IMR-90 (cell line): ENCODE results near the gene RAPGEFL1. TPM values are rescaled to one million over a fixed set of nuclear protein-coding genes. Genes with fewer than 3 reads are reported as not detected.

Experiments
- ATAC-seq: fragments of 200-7000 bp; cut with Tn5 transposase; 2 replicates; pipeline ENCODE4 v1.9.1; 2020; ENCODE audit warnings: low read depth, mild to moderate bottlenecking, moderate library complexity
- BruUV-seq: library from RNA; stranded (reverse); fragments of 400-500 nt; replicated peaks from 2 replicates; lab custom pipeline; 2021; lab: Mats Ljungman, UMichigan
- CTCF ChIA-PET: fragments of 300-600 bp; formaldehyde crosslinking; extraction: SDS; loops from one replicate; lab custom pipeline; 2021; ENCODE audit warnings: antibody characterized with exemption; lab: Yijun Ruan, JAX
- POLR2A ChIA-PET: fragments of 300-600 bp; sonication (Branson Sonifier 250); formaldehyde crosslinking; loops from one replicate; lab custom pipeline; 2022; ENCODE audit warnings: antibody characterized with exemption; ENCODE audit not compliant: unreplicated experiment; lab: Charles Lee
- DNase-seq: peaks from one replicate; pipeline ENCODE4 v3.0.0; 2013
- H2AFZ ChIP-seq: replicated peaks from 2 replicates; pipeline ENCODE3; 2013; ENCODE audit warnings: low read length, mild to moderate bottlenecking; ENCODE audit not compliant: poor library complexity
- H2AK5ac ChIP-seq: 2 replicates; pipeline ENCODE4 v1.6.1; 2013; ENCODE audit warnings: low read depth, low read length, inconsistent platforms
- H2AK9ac ChIP-seq: replicated peaks from 2 replicates; pipeline ENCODE3; 2013; ENCODE audit warnings: mild to moderate bottlenecking, low read depth, low read length, moderate library complexity; ENCODE audit not compliant: poor library complexity
- H2BK120ac ChIP-seq: 2 replicates; pipeline ENCODE4 v1.6.1; 2013; ENCODE audit warnings: low read depth, low read length, inconsistent platforms
- H2BK15ac ChIP-seq: 3 replicates; pipeline ENCODE4 v1.6.1; 2013; ENCODE audit warnings: low read depth, low read length, inconsistent platforms
- H2BK20ac ChIP-seq: 2 replicates; pipeline ENCODE4 v1.6.1; 2013; ENCODE audit warnings: low read depth, mild to moderate bottlenecking, inconsistent platforms, low read length, moderate library complexity
- H2BK5ac ChIP-seq: 2 replicates; pipeline ENCODE4 v1.6.1; 2013; ENCODE audit warnings: mild to moderate bottlenecking, low read depth, low read length, inconsistent platforms; ENCODE audit not compliant: poor library complexity, severe bottlenecking
- H3K14ac ChIP-seq: replicated peaks from 2 replicates; pipeline ENCODE4 v1.6.1; 2013; ENCODE audit warnings: low read depth, low read length, inconsistent platforms
- H3K18ac ChIP-seq: 2 replicates; pipeline ENCODE4 v1.6.1; 2013; ENCODE audit warnings: low read depth, low read length, control low read depth
- H3K23ac ChIP-seq: 2 replicates; pipeline ENCODE4 v1.6.1; 2013; ENCODE audit warnings: low read depth, low read length, inconsistent platforms
- H3K27ac ChIP-seq: 2 replicates; pipeline ENCODE4 v1.5.1; 2013; ENCODE audit warnings: mild to moderate bottlenecking, control low read depth, low read length; ENCODE audit not compliant: insufficient read depth
- H3K27me3 ChIP-seq: 2 replicates; pipeline ENCODE4 v1.6.1; 2013; ENCODE audit warnings: low read length; ENCODE audit not compliant: control insufficient read depth, insufficient read depth
- H3K36me3 ChIP-seq: 2 replicates; pipeline ENCODE4 v1.6.1; 2013; ENCODE audit warnings: low read length, mixed read lengths; ENCODE audit not compliant: control insufficient read depth, insufficient read depth
- H3K4ac ChIP-seq: 2 replicates; pipeline ENCODE4 v1.6.1; 2013; ENCODE audit warnings: low read depth, low read length, inconsistent platforms
- H3K4me1 ChIP-seq: 2 replicates; pipeline ENCODE4 v1.6.1; 2013; ENCODE audit warnings: low read length, mixed read lengths; ENCODE audit not compliant: control insufficient read depth, insufficient read depth
- H3K4me2 ChIP-seq: 2 replicates; pipeline ENCODE4 v1.6.1; 2013; ENCODE audit warnings: low read depth, mild to moderate bottlenecking, control low read depth, low read length, moderate library complexity
- H3K4me3 ChIP-seq: 2 replicates; pipeline ENCODE4 v1.5.1; 2013; ENCODE audit warnings: low read depth, mild to moderate bottlenecking, control low read depth, low read length, moderate library complexity; ENCODE audit not compliant: insufficient read depth
- H3K56ac ChIP-seq: 2 replicates; pipeline ENCODE4 v1.6.1; 2013; ENCODE audit warnings: low read length, inconsistent platforms; ENCODE audit not compliant: insufficient read depth; ENCODE audit errors: extremely low read depth
- H3K79me1 ChIP-seq, 2 experiments: 2 replicates each; pipeline ENCODE4 v1.6.1; 2013; ENCODE audit warnings: low read length in 2 of 2, inconsistent platforms in 1 of 2, low read depth in 1 of 2
- H3K9ac ChIP-seq: 2 replicates; pipeline ENCODE4 v1.6.1; 2013; ENCODE audit warnings: low read depth, low read length, control low read depth
- H3K9me1 ChIP-seq: 2 replicates; pipeline ENCODE4 v1.6.1; 2013; ENCODE audit warnings: low read length, inconsistent platforms; ENCODE audit not compliant: insufficient read depth
- H3K9me3 ChIP-seq: 2 replicates; pipeline ENCODE4 v1.6.1; 2013; ENCODE audit warnings: low read length; ENCODE audit not compliant: control insufficient read depth, insufficient read depth
- H4K20me1 ChIP-seq: 2 replicates; pipeline ENCODE4 v1.6.1; 2013; ENCODE audit warnings: low read length, inconsistent platforms; ENCODE audit not compliant: insufficient read depth
- H4K5ac ChIP-seq: 2 replicates; pipeline ENCODE4 v1.6.1; 2013; ENCODE audit warnings: mild to moderate bottlenecking, low read depth, low read length, control low read depth
- H4K8ac ChIP-seq, 2 experiments: 2 replicates each; pipeline ENCODE4 v1.6.1; 2013; ENCODE audit warnings: low read depth in 2 of 2, low read length in 2 of 2, control low read depth in 1 of 2, inconsistent platforms in 1 of 2
- H4K91ac ChIP-seq: 2 replicates; pipeline ENCODE4 v1.6.1; 2013; ENCODE audit warnings: low read depth, low read length, inconsistent platforms; ENCODE audit not compliant: insufficient read depth
- CEBPB ChIP-seq: IDR thresholded peaks from 2 replicates; pipeline ENCODE4 v1.6.1; 2012; ENCODE audit warnings: low read depth, low read length, improper control_type of control experiment
- FOS ChIP-seq: fragments of 150-350 bp; IDR thresholded peaks from 2 replicates; pipeline ENCODE4 v1.6.1; 2016; ENCODE audit warnings: low read depth, low read length
- MAFK ChIP-seq: IDR thresholded peaks from 2 replicates; pipeline ENCODE4 v1.6.1; 2012; ENCODE audit warnings: low read depth, low read length, improper control_type of control experiment
- POLR2A ChIP-seq: IDR thresholded peaks from 2 replicates; pipeline ENCODE4 v1.6.1; 2012; ENCODE audit warnings: mild to moderate bottlenecking, low read depth, low read length
- WGBS, 2 experiments: methylation state at CpG; one replicate each; pipeline versions ENCODE4 v1.1.5 to v1.1.7; 2013; ENCODE audit warnings: missing lambda C conversion rate in 2 of 2; ENCODE audit not compliant: insufficient read length in 1 of 2; ENCODE audit errors: extremely low coverage in 2 of 2; 5-methylcytosine and 5-hydroxymethylcytosine counted together
- dilution Hi-C: fragments of 300-500 bp; cut with HindIII; formaldehyde crosslinking; loops from one replicate; pipeline ENCODE4 v1.14.3; 2018; ENCODE audit warnings: low sequenced_read_pairs; ENCODE audit not compliant: unreplicated experiment
- in situ Hi-C: fragments of 300-500 bp; cut with MboI; formaldehyde crosslinking; loops from 3 replicates; pipeline ENCODE4 v1.14.3; 2019; ENCODE audit warnings: low sequenced_read_pairs, inconsistent platforms, mixed read lengths
- intact Hi-C: fragments of 100-400 bp; cut with micrococcal nuclease; formaldehyde crosslinking; loops from 2 replicates; pipeline ENCODE4 v1.10.0; 2022
- polyA plus RNA-seq, 3 experiments: library from polyadenylated mRNA; depleted of rRNA; stranded (reverse); fragments of >200 nt; gene quantifications; 2 replicates each; pipeline ENCODE4 v1.2.3, GENCODE V29; 2012; ENCODE audit warnings: low replicate concordance in 1 of 3
- total RNA-seq: library from RNA; depleted of rRNA; stranded (reverse); fragments of >200 nt; gene quantifications from 2 replicates; pipeline ENCODE4 v1.2.3, GENCODE V29; 2012
- TF ChIP-seq, protein P1 (sequence below): fragments of 150-350 bp; IDR thresholded peaks from 2 replicates; pipeline ENCODE4 v1.6.1; 2017; ENCODE audit warnings: mild to moderate bottlenecking, antibody characterized with exemption, low read length, low read depth

RAPGEFL1 gene
- total and polyA plus RNA-seq, 2 of the 4 experiments (the other 2 are of a cell fraction), result 0.54 to 5.6 TPM

DNA sequence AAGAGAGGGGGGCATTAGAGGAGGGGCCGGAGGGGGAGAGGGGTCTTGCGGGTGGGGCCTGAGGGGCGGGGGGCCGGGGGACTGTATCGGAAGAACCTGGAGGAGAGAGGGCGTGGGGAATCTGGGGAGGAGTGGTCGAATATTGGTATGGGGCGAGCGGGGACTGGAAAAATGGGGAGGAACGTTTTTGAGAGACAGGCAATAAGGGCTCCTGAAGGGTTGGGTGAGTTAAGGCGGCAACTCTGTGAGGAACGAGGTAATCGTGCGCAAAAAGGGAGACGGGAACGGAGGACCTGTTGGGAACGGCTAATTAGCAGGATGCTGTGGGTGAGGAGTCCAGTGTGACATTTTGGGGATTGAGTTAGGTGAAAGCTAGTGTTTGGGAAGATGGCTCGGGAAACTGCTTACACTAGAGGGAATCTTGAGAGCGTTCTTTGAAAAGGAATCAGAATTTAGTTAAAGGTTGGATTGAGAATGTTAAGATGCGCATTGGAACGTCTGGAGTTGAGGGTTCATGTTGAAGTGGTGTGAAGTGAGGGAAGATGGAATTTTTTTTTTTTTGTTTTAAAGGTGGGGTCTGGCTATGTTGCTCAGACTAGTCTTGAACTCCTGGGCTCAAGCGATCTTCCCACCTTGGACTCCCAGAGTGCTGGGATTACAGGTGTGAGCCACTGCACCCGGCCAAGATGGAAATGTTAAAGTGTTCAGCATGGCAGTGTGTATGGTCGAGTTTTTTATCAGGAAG lies 42.5 kb downstream of the RAPGEFL1 start (continued):
- TF ChIP-seq FOS, result no peak
- no peak for TF ChIP-seq CEBPB
- TF ChIP-seq POLR2A, result no peak

GRCh38 chr17:40224718-40225550 lies 47.7 kb downstream of the RAPGEFL1 start:
- Histone ChIP-seq H3K27me3 (no peaks in the 10 kb centered on the region), H3K4me3 (no peak overlapping the region), H2BK5ac (peak overlapping the region; percentile 29), H3K18ac (no peak overlapping the region), H2BK15ac (no peak overlapping the region), H4K20me1 (peaks cover 15% of the 10 kb centered on the region), H3K4me1 (peaks cover 4% of the 10 kb centered on the region; the same call in 1 of the 2 replicates), H4K91ac (no peak overlapping the region), H3K9ac (no peak overlapping the region), H3K9me1 (peaks cover 7% of the 10 kb centered on the region; the same call in 1 of the 2 replicates), H4K8ac (no peak overlapping the region), H3K56ac (no peak overlapping the region), H3K4me2 (peak overlapping the region; percentile 8; the same call in 1 of the 2 replicates), H2BK120ac (no peak overlapping the region), H2AK5ac (no peak overlapping the region), H3K14ac (no peak overlapping the region), H2AFZ (no peak overlapping the region), H2BK20ac (no peak overlapping the region), H3K27ac (no peak overlapping the region), H2AK9ac (no peak overlapping the region), H4K5ac (no peak overlapping the region), H3K23ac (no peak overlapping the region; the same call in 1 of the 2 replicates), H3K4ac (no peak overlapping the region), H3K79me1 (peaks cover 15 to 70% of the 10 kb centered on the region in 2 experiments; a peak in 3 of 4 replicates), H3K36me3 (peaks cover 2% of the 10 kb centered on the region; the same call in 1 of the 2 replicates), H3K9me3 (no peaks in the 10 kb centered on the region)
- ChIA-PET CTCF (no interaction called here), POLR2A (interaction anchor here (1.0 kb wide), 1 partner anchor 13 kb away, joined by 5 read pairs; no protein-coding TSS in a partner anchor)
- DNase-seq, result peak; percentile 55
- BruUV-seq, result no TSS peak
- intact Hi-C loops (no loop called here), dilution Hi-C loops (no loop called here), in situ Hi-C loops (no loop called here)
- WGBS, 2 experiments, result no CpG with 5 or more reads among the region's 5 CpGs
- peak; percentile 38 for TF ChIP-seq MAFK
- TF ChIP-seq, protein P1, sequence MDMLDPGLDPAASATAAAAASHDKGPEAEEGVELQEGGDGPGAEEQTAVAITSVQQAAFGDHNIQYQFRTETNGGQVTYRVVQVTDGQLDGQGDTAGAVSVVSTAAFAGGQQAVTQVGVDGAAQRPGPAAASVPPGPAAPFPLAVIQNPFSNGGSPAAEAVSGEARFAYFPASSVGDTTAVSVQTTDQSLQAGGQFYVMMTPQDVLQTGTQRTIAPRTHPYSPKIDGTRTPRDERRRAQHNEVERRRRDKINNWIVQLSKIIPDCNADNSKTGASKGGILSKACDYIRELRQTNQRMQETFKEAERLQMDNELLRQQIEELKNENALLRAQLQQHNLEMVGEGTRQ, result no peak
- peak; percentile 35; the same call in 1 of the 2 replicates for ATAC-seq
